Breast epithelium (tissue), 3 donors: Measurements from ENCODE around the gene KLHL20.

Experiments used
- POLR2AphosphoS5 ChIP-seq, 3 donors: sonication (generic); formaldehyde crosslinking; IDR thresholded peaks; one replicate each; pipeline ENCODE4 v1.6.1; 2017; ENCODE audit warnings: antibody characterized with exemption in 3 of 3
- TF ChIP-seq, protein P1 (sequence below), 3 donors: fragments of 450-650 bp; IDR thresholded peaks; one replicate each; pipeline ENCODE4 v1.5.1; 2016 to 2017; ENCODE audit warnings: antibody characterized with exemption in 3 of 3, mild to moderate bottlenecking in 3 of 3, moderate library complexity in 3 of 3

DNA sequence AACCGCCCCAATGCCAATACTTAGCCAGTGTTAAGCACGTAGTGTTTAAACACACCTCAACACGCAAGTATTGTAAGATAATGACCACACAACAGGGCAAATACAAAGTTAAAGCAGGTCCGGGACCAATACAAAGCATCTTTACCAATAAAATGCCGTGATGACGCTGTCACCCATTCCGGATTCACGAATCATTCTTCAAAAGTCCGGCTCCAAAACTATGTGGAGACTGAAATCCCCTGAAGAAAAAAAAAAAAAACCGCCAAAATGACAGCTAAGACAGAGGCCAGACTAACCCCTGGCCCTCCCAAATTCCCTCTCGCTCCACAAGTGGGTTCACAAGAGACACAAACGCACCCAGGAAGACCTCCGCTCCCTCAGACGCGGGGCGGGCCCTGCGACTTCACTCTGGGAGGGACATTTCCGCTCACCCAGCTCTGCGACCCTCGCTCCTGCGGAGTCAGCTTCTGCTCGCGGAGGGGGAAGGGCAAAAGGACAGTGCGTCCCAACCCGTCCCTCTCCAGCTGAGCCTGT, 109.1 kb downstream of the KLHL20 start:
- TF ChIP-seq, protein P1, sequence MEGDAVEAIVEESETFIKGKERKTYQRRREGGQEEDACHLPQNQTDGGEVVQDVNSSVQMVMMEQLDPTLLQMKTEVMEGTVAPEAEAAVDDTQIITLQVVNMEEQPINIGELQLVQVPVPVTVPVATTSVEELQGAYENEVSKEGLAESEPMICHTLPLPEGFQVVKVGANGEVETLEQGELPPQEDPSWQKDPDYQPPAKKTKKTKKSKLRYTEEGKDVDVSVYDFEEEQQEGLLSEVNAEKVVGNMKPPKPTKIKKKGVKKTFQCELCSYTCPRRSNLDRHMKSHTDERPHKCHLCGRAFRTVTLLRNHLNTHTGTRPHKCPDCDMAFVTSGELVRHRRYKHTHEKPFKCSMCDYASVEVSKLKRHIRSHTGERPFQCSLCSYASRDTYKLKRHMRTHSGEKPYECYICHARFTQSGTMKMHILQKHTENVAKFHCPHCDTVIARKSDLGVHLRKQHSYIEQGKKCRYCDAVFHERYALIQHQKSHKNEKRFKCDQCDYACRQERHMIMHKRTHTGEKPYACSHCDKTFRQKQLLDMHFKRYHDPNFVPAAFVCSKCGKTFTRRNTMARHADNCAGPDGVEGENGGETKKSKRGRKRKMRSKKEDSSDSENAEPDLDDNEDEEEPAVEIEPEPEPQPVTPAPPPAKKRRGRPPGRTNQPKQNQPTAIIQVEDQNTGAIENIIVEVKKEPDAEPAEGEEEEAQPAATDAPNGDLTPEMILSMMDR (IDR thresholded peaks at IDR 0.05) = no peak
- no peak for TF ChIP-seq POLR2AphosphoS5 (IDR thresholded peaks at IDR 0.05)
